ENCODE results near the gene TMCO1. TPM values are rescaled to one million over a fixed set of nuclear protein-coding genes. Genes with fewer than 3 reads are reported as not detected.

Gene TMCO1
- total and polyA plus RNA-seq, 2 of the 13 experiments (the other 11 are each of a cell fraction or from before 2014, with no cell fraction given) = 106 to 119 TPM

DNA sequence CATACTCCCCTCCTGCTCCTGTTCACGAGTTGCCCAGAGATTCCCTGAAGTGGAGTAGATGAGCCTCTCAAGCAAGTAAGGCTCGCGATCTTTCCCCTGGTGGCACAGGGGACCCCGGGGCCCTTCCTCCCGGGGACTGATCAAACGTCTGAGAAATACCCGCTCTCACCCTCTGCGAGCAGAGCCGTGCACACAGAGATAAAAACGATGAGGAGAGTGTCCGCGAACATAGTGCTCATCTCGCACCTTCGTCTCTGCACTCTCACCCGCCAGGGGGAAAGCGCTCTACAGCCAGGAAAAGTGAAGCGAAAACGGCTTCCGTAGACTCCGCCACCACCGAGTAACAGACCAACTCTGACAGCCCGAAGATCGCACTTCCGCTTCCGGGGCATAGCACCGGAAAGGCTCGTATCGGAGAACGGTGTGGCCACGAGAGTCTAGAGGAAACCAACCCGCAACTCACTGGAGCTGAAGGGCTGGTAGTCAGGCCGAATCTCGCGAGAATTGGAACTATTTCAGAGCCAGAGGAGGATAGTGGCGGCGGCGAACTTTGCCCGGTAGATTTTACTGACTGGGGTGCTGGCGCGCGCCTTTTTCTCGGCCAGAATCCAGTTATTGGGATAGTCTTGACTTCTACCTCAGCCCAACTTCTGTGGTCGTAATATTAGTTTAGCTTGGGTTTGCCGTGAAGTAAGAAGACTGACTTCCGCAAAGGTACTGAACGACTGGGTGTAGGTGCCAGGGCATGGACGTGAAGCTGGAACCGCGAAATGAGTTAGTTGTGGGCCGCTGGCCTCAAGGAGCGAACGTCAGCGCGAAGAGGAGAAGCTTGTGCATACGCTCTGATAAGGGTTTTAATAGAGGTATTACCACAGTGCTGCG is at the start of gene TMCO1 (continued):
- TF ChIP-seq MED1 (CRISPR knock-in tag; IDR thresholded peaks at IDR 0.05) (peak; percentile 74), ZSCAN9 (CRISPR knock-in tag; IDR thresholded peaks at IDR 0.05; ENCODE audit: borderline replicate concordance) (peak; percentile 72), SUZ12 (IDR thresholded peaks at IDR 0.05; ENCODE audit: low read depth, low read length) (no peak), ZBTB33 (CRISPR knock-in tag; IDR thresholded peaks at IDR 0.05) (no peak), ZNF530 (CRISPR knock-in tag; IDR thresholded peaks at IDR 0.05; ENCODE audit: low read depth) (no peak), ZNF580 (CRISPR knock-in tag; IDR thresholded peaks at IDR 0.05; ENCODE audit: borderline replicate concordance, low read depth) (peak; percentile 79; the same call in 1 of the 2 replicates), BRCA1 (CRISPR knock-in tag; IDR thresholded peaks at IDR 0.05) (peak; percentile 80; the same call in 1 of the 2 replicates), MEF2D (CRISPR knock-in tag; IDR thresholded peaks at IDR 0.05) (peak; percentile 83), POLR2AphosphoS5 (IDR thresholded peaks at IDR 0.05; ENCODE audit: low read depth, low read length) (peak; percentile 87), NFYB (CRISPR knock-in tag; IDR thresholded peaks at IDR 0.05) (peak; percentile 58), DR1 (CRISPR knock-in tag; IDR thresholded peaks at IDR 0.05) (peak; percentile 75), KLF11 (CRISPR knock-in tag; IDR thresholded peaks at IDR 0.05) (peak; percentile 63; the same call in 1 of the 2 replicates), IKZF4 (CRISPR knock-in tag; IDR thresholded peaks at IDR 0.05; ENCODE audit: borderline replicate concordance, low read depth, not compliant biosample characterization) (no peak), ATF7-NPFF (CRISPR knock-in tag; IDR thresholded peaks at IDR 0.05; ENCODE audit: low read depth) (0 out of 2 replicates have a peak, but pooled peaks have one; percentile 6), NR3C1 (CRISPR knock-in tag; IDR thresholded peaks at IDR 0.05) (no peak), HOXA3 (CRISPR knock-in tag; IDR thresholded peaks at IDR 0.05) (peak; percentile 82), SMAD9 (CRISPR knock-in tag; IDR thresholded peaks at IDR 0.05) (no peak), ZFP62 (CRISPR knock-in tag; IDR thresholded peaks at IDR 0.05) (no peak), EZH2 (conservative IDR thresholded peaks at IDR 0.05; ENCODE audit: low read depth, low read length) (no peak), ZFX (CRISPR knock-in tag; IDR thresholded peaks at IDR 0.05; ENCODE audit: low read depth) (peak; percentile 86), KDM6A (CRISPR knock-in tag; IDR thresholded peaks at IDR 0.05; ENCODE audit: low read depth) (no peak), ZNF10 (CRISPR knock-in tag; IDR thresholded peaks at IDR 0.05; ENCODE audit: borderline replicate concordance, low read depth) (no peak), MXD4 (CRISPR knock-in tag; IDR thresholded peaks at IDR 0.05) (peak; percentile 65; the same call in 1 of the 2 replicates), KLF12 (CRISPR knock-in tag; IDR thresholded peaks at IDR 0.05; ENCODE audit: borderline replicate concordance) (peak; percentile 62; the same call in 1 of the 2 replicates), HOXA9 (CRISPR knock-in tag; IDR thresholded peaks at IDR 0.05; ENCODE audit: borderline replicate concordance) (no peak), HNF4A (CRISPR knock-in tag; IDR thresholded peaks at IDR 0.05) (peak; percentile 86)
- TF ChIP-seq, protein P1, sequence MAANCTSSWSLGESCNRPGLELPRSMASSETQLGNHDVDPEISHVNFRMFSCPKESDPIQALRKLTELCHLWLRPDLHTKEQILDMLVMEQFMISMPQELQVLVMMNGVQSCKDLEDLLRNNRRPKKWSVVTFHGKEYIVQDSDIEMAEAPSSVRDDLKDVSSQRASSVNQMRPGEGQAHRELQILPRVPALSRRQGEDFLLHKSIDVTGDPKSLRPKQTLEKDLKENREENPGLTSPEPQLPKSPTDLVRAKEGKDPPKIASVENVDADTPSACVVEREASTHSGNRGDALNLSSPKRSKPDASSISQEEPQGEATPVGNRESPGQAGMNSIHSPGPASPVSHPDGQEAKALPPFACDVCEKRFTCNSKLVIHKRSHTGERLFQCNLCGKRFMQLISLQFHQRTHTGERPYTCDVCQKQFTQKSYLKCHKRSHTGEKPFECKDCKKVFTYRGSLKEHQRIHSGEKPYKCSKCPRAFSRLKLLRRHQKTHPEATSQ (CRISPR knock-in tag; IDR thresholded peaks at IDR 0.05; ENCODE audit: borderline replicate concordance) = peak; percentile 85; the same call in 1 of the 2 replicates

All from HepG2 (cell line).